Caco-2 (cell line): ENCODE measurements around the gene UBR4. TPM values are rescaled to one million over a fixed set of nuclear protein-coding genes. Genes with fewer than 3 reads are reported as not detected.
A peak's percentile ranks its signal among the peaks of the same experiment; 100 is the strongest.

Experiments
- BruUV-seq: library from RNA; stranded (reverse); fragments of 400-500 nt; replicated peaks from 2 replicates; lab custom pipeline; 2021; lab: Mats Ljungman, UMichigan
- CTCF ChIA-PET: fragments of 300-600 bp; sonication (Branson Sonifier 250); formaldehyde crosslinking; loops from one replicate; lab custom pipeline; 2022; ENCODE audit warnings: antibody characterized with exemption; lab: Charles Lee
- POLR2A ChIA-PET: fragments of 300-600 bp; sonication (Branson Sonifier 250); formaldehyde crosslinking; loops from one replicate; lab custom pipeline; 2022; ENCODE audit warnings: antibody characterized with exemption; lab: Charles Lee
- DNase-seq, 2 experiments: peaks; one replicate each; pipeline versions ENCODE4 v3.0.0 to v3.0.0-alpha.2; 2020 to 2022
- H3K27me3 ChIP-seq: replicated peaks from 2 replicates; pipeline ENCODE4 v1.6.0; 2011; ENCODE audit warnings: low read length; ENCODE audit not compliant: control insufficient read depth, insufficient read depth
- H3K36me3 ChIP-seq: 2 replicates; pipeline ENCODE4 v1.5.1; 2011; ENCODE audit warnings: low read length; ENCODE audit not compliant: control insufficient read depth, insufficient read depth
- H3K4me1 ChIP-seq: fragments of 250-450 bp; sonication (Bioruptor Pico); 2 replicates; pipeline ENCODE4 v1.5.1; 2020; ENCODE audit warnings: mild to moderate bottlenecking
- H3K4me3 ChIP-seq: 2 replicates; pipeline ENCODE4 v1.5.1; 2011; ENCODE audit warnings: low read depth, mild to moderate bottlenecking, control low read depth, low read length
- H3K9me3 ChIP-seq: fragments of 250-450 bp; sonication (Bioruptor Pico); 2 replicates; pipeline ENCODE4 v1.5.1; 2020; ENCODE audit warnings: mild to moderate bottlenecking, moderate library complexity
- H3K27ac Mint-ChIP-seq: one replicate; pipeline ENCODE4 v1.8.0; 2022; ENCODE audit warnings: mixed read lengths; ENCODE audit not compliant: unreplicated experiment
- H3K27me3 Mint-ChIP-seq: one replicate; pipeline ENCODE4 v1.8.0; 2022; ENCODE audit warnings: mixed read lengths; ENCODE audit not compliant: insufficient read depth, unreplicated experiment
- H3K36me3 Mint-ChIP-seq: one replicate; pipeline ENCODE4 v1.8.0; 2022; ENCODE audit warnings: mild to moderate bottlenecking, mixed read lengths; ENCODE audit not compliant: insufficient read depth, unreplicated experiment
- H3K4me1 Mint-ChIP-seq: one replicate; pipeline ENCODE4 v1.8.0; 2022; ENCODE audit warnings: low read depth, mixed read lengths; ENCODE audit not compliant: unreplicated experiment
- H3K4me3 Mint-ChIP-seq: one replicate; pipeline ENCODE4 v1.8.0; 2022; ENCODE audit warnings: mild to moderate bottlenecking, moderate library complexity, mixed read lengths; ENCODE audit not compliant: unreplicated experiment
- H3K9me3 Mint-ChIP-seq: one replicate; pipeline ENCODE4 v1.8.0; 2022; ENCODE audit warnings: mixed read lengths; ENCODE audit not compliant: unreplicated experiment
- intact Hi-C: fragments of 100-400 bp; cut with micrococcal nuclease; formaldehyde crosslinking; loops from one replicate; pipeline ENCODE4 v1.10.0; 2022; ENCODE audit not compliant: unreplicated experiment
- total RNA-seq: library from RNA; stranded (reverse); gene quantifications from 2 replicates; pipeline ENCODE4 v1.2.3, GENCODE V29; 2022
- TF ChIP-seq, protein P1 (sequence below), 2 experiments: fragments of 200-600 bp in 1 of 2; IDR thresholded peaks; 1 replicate in 1 of 2; 2 replicates in 1 of 2; pipeline versions ENCODE4 v1.5.1 to v1.8.0; 2011 to 2022; ENCODE audit warnings: antibody characterized with exemption in 1 of 2, control low read depth in 1 of 2, inconsistent platforms in 1 of 2, low read depth in 1 of 2, low read length in 1 of 2, mild to moderate bottlenecking in 1 of 2, moderate library complexity in 1 of 2; ENCODE audit not compliant: insufficient read depth in 1 of 2, severe bottlenecking in 1 of 2, unreplicated experiment in 1 of 2

Gene UBR4
- total RNA-seq, 1 experiment from 2014 or later = 317 TPM

DNA sequence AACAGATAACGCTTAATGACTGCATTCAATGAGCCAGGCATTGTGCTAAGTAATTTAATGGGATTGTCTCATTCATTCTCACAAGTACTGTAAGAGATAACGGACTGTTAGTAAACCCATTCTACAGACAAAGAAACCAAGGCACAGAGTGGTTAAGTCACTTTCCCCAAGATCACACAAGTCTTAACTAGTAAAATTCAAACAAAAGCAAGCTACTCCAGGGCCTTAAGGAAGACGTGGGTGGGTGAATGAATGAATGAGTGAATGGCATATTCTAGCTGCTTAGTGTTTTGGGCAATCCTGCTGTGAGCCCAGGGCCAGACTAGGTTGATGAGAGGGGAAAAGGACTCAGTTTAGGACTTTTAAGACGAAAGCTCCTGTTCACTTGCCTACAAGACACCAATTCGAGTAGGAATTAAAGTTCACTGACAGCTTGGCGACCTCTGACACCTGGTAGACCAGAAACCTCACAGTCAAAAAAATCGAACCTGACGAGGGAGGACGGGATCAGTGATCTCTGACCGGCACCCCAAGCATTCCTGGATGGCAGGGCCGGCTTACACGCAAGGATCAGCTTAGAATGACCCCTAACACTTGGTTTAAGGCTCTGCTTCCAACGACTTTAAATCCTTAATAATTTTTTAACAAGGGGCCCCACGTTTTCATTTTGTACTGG is 40.7 kb upstream of the UBR4 start:
- Mint-ChIP-seq H3K27ac (peak overlapping the region; percentile 96), H3K9me3 (no peaks in the 10 kb centered on the region), H3K27me3 (no peaks in the 10 kb centered on the region), H3K4me3 (peak overlapping the region; percentile 97), H3K36me3 (peaks cover 39% of the 10 kb centered on the region), H3K4me1 (peaks cover 9% of the 10 kb centered on the region)
- Histone ChIP-seq H3K4me1 (peaks cover 3% of the 10 kb centered on the region; the same call in 1 of the 2 replicates), H3K9me3 (no peaks in the 10 kb centered on the region), H3K4me3 (peak overlapping the region; percentile 95), H3K36me3 (no peaks in the 10 kb centered on the region), H3K27me3 (no peaks in the 10 kb centered on the region)
- intact Hi-C loops = loop anchor here (10.0 kb wide), 1 partner anchor 64 kb away; the partner anchor contains the start of genes AKR7A2 and SLC66A1
- TF ChIP-seq, protein P1, sequence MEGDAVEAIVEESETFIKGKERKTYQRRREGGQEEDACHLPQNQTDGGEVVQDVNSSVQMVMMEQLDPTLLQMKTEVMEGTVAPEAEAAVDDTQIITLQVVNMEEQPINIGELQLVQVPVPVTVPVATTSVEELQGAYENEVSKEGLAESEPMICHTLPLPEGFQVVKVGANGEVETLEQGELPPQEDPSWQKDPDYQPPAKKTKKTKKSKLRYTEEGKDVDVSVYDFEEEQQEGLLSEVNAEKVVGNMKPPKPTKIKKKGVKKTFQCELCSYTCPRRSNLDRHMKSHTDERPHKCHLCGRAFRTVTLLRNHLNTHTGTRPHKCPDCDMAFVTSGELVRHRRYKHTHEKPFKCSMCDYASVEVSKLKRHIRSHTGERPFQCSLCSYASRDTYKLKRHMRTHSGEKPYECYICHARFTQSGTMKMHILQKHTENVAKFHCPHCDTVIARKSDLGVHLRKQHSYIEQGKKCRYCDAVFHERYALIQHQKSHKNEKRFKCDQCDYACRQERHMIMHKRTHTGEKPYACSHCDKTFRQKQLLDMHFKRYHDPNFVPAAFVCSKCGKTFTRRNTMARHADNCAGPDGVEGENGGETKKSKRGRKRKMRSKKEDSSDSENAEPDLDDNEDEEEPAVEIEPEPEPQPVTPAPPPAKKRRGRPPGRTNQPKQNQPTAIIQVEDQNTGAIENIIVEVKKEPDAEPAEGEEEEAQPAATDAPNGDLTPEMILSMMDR (IDR thresholded peaks at IDR 0.05; ENCODE audit: insufficient read depth in 1 of 2, low read depth in 1 of 2, low read length in 1 of 2, severe bottlenecking in 1 of 2, unreplicated experiment in 1 of 2) = no peak
- CTCF ChIA-PET = no interaction called here
- POLR2A ChIA-PET = interaction anchor here (1.0 kb wide), 2 partner anchors 71 to 370 kb away, joined by 3 to 4 read pairs; no protein-coding TSS in a partner anchor
- TSS peak; percentile 75 for BruUV-seq
- DNase-seq = no peak

DNA sequence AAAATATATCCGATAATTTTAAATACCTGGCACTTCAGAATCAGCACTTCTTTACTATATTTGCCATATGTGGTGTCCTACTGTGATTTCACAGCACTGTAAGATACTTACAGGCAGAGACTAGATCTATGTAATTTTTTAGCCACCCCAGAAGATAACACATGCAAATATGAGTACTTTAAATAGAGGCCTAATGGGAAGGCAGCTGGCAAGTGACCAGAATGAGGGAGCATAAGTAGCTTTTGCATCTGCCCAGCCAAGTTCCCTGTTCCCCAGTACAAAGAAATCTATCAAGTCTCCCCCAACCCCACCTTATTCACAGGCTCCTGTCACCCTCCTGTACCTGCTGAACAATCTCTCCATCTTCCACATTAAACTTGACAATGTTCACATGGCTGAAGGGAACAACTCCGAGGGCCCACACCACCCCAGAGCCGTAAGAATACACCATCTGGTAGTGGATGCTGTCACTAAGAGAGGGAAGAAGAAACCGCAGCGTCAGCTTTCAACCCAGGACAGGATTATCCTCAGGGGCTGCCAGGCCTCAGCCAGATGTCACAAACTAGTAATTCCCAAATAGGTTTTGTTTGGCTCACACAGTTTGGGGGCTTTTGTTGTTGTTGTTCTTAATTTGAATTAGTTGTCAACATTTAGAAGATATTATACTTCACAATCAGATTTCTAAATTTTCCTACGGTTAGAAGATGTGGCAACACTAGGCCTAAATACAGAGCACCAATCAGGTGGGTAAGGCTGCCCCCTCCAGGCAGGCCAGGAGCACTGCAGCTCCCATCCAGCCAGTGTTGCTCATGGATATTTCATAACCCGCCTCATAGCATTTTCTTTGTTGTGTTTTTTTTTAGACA is 30.8 kb upstream of the UBR4 start:
- Histone ChIP-seq H3K27me3 (no peaks in the 10 kb centered on the region), H3K4me3 (no peak overlapping the region), H3K36me3 (no peaks in the 10 kb centered on the region), H3K4me1 (no peaks in the 10 kb centered on the region), H3K9me3 (no peaks in the 10 kb centered on the region)
- no TSS peak for BruUV-seq
- Mint-ChIP-seq H3K4me1 (no peaks in the 10 kb centered on the region), H3K27ac (no peak overlapping the region), H3K9me3 (no peaks in the 10 kb centered on the region), H3K4me3 (no peak overlapping the region), H3K27me3 (no peaks in the 10 kb centered on the region), H3K36me3 (peaks cover 48% of the 10 kb centered on the region)
- ChIA-PET POLR2A (no interaction called here), CTCF (interaction anchor here (1.8 kb wide), 1 partner anchor 61 kb away, joined by 16 read pairs; no protein-coding TSS in a partner anchor)
- intact Hi-C loops = loop anchor here (1.0 kb wide), 1 partner anchor 62 kb away; no protein-coding TSS in a partner anchor
- DNase-seq = peak; percentile 52 to 78
- TF ChIP-seq, protein P1 (IDR thresholded peaks at IDR 0.05; ENCODE audit: insufficient read depth in 1 of 2, low read depth in 1 of 2, low read length in 1 of 2, severe bottlenecking in 1 of 2, unreplicated experiment in 1 of 2) = peak; percentile 76 to 86

DNA sequence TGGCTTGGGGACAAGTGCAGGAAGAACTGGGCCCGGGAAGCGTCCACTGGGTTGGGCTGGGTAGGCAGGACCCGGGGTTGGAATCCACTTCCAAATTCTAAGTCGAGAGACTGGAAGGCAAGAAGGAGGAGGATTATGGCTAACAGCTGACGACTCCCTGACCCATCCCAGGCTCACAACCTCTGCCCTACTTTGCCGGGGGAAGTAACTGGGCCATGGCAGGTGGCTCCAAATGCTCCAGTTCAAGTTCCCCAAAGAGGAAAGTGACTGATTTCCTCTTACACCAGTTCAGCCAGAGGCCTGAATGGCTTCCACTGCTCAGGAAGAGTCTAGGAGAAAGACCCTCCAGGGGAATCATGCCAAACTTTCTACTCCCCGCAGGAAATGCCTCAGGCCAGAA is 29.8 kb upstream of the UBR4 start:
- Histone ChIP-seq H3K36me3 (no peaks in the 10 kb centered on the region), H3K4me1 (no peaks in the 10 kb centered on the region), H3K27me3 (no peaks in the 10 kb centered on the region), H3K4me3 (no peak overlapping the region), H3K9me3 (no peaks in the 10 kb centered on the region)
- TF ChIP-seq, protein P1 (IDR thresholded peaks at IDR 0.05; ENCODE audit: insufficient read depth in 1 of 2, low read depth in 1 of 2, low read length in 1 of 2, severe bottlenecking in 1 of 2, unreplicated experiment in 1 of 2) = no peak
- Mint-ChIP-seq H3K36me3 (peaks cover 46% of the 10 kb centered on the region), H3K27ac (no peak overlapping the region), H3K9me3 (no peaks in the 10 kb centered on the region), H3K4me3 (no peak overlapping the region), H3K27me3 (no peaks in the 10 kb centered on the region), H3K4me1 (no peaks in the 10 kb centered on the region)
- intact Hi-C loops = no loop called here
- no TSS peak for BruUV-seq
- POLR2A ChIA-PET = no interaction called here
- CTCF ChIA-PET = no interaction called here
- no peak for DNase-seq
